ENCODE results near the gene CA5A.

The CA5A gene

DNA sequence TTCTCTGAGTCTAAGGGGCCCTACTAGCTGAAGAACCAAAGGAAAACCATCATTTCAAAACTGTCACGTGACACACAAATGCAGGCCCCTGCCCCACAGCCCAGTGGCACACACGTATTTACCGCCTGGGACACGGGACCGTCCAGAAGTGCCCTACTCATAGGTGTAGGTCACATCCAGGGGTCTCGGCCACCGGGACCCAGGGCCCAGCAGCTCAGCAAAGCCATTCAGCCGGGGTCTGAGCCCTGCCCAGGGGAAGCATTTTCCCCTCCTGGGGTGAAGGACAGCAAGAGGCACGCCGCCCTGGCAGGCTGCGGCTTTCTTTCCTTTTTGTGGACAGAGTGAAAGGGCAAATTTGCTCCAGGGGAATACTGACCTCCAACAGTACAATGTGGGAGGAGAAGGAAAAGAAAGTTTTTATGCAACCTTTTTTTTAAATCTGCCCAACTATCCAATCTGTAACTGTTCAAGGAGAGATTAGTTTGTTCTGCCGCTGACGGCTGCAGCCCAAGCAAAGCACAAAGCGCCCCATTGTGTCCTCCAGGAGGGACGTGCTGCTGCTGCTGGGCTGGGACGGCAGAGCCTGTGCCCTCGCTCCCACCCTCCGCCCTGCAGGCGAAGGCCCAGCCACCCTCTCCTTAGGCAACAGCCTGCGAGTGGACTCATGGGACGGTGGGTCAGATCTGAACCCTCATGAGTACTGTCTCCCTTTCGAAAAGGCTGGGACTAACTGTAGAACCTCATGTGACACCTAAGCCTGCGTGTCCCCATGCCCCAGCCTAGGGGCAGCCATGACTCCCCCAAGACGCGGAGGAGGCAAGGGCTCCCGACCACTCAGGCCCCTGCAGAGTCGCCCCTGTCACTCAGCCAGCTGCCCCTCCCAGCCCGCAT lies 88.3 kb downstream of the CA5A start:
- TF ChIP-seq, protein P1, sequence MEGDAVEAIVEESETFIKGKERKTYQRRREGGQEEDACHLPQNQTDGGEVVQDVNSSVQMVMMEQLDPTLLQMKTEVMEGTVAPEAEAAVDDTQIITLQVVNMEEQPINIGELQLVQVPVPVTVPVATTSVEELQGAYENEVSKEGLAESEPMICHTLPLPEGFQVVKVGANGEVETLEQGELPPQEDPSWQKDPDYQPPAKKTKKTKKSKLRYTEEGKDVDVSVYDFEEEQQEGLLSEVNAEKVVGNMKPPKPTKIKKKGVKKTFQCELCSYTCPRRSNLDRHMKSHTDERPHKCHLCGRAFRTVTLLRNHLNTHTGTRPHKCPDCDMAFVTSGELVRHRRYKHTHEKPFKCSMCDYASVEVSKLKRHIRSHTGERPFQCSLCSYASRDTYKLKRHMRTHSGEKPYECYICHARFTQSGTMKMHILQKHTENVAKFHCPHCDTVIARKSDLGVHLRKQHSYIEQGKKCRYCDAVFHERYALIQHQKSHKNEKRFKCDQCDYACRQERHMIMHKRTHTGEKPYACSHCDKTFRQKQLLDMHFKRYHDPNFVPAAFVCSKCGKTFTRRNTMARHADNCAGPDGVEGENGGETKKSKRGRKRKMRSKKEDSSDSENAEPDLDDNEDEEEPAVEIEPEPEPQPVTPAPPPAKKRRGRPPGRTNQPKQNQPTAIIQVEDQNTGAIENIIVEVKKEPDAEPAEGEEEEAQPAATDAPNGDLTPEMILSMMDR (IDR thresholded peaks at IDR 0.05; ENCODE audit: control insufficient read depth, insufficient read depth, low read depth, low read length, missing control alignments), result no peak
- no peak overlapping the region for H3K4me3 ChIP-seq (ENCODE audit: control insufficient read depth, low read depth, low read length)
- DNase-seq (ENCODE audit: low read depth), result no peak

DNA sequence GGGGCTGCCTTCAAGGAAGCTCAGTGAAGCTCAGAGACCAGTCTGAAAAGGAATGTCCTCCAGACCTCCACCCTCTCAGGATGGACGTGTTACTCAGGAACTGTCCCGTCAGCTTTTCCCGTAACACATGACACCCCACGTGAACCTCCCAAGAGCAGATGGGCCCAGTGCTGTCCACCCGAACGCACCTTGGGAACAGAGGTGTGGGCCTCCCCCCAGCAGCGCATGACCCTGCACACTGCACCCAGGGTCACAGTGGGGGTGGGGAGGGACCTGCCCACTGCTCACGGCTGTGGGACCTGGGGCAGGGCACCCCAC lies 88.9 kb downstream of the CA5A start:
- no peak overlapping the region for H3K4me3 ChIP-seq (ENCODE audit: control insufficient read depth, low read depth, low read length)
- DNase-seq (ENCODE audit: low read depth), result no peak
- TF ChIP-seq, protein P1 (IDR thresholded peaks at IDR 0.05; ENCODE audit: control insufficient read depth, insufficient read depth, low read depth, low read length, missing control alignments), result no peak

DNA sequence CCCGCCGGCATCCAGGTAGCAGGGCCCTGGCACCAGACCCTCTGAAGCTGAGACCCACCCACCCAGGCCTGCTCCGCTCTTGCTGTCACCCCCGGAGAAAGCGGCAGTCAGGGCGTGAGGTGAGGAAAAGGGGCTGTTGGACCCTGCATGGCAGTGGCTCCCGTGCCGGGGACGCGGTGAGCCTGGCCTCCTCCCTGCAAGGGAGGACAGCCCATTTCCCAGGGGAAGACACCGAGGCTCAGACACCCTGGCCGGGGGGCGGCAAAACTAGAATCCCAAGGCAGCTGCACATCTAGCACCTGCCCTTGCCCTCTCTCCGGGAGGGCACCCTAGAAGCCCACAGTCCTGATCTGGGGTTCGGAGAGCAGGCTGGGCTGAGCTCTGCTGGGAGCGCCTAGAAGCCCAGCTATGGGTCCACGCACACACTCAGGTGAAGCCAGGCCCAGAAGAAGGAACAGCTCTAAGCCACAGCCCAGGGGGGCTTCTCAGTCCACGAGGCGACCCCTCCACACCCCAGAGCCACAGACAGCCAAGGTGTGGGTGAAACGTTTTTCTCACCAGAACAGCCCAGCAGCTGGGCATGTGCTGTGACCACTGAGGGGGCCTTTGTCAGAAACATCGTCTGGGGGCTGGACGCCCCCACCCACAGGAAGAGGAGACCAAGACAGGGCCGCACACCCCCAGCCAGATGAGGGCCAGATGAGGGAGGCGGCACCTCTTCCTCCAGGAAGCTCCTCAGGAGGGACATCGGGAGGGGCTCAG lies 89.4 kb downstream of the CA5A start:
- DNase-seq (ENCODE audit: low read depth), result no peak
- TF ChIP-seq, protein P1 (IDR thresholded peaks at IDR 0.05; ENCODE audit: control insufficient read depth, insufficient read depth, low read depth, low read length, missing control alignments), result no peak
- no peak overlapping the region for H3K4me3 ChIP-seq (ENCODE audit: control insufficient read depth, low read depth, low read length)

DNA sequence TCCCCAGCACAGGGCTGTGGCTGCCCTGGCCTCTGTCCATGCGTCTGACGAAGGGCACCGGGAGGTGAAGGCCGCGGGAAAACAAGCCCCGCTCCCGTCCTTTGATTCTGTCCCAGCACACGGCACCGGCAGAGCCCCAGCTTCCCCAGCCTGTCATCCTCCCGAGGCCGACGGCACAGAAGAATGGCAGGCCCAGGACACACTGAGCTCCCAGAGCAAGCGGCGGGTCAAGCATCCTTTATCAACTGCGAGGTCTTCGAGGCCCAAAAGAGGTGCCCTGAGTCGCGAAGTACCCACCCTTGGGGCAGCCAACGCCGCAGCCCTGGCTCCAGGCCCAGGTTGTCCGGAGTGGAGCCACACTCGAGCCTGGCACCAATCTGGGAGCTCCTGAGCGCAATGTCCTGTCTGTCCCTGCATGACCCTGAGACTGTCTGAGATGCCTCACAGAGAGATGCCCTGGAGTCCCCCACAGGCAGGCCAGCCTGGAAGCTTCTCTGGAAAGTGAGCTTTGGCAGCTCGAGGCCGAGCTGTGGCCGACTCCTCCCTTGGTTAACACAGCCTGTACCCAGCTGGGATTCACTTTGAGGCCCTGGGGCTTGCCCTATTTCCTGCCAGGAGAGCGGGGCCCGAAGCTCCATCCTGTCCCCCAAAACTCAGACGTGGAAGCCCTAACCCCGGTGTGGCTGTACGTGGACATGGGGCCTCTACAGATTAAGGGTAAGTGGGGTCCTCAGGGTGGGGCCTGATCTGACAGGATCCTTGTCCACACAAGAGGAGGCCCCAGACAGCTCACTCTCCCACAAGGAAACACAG lies 90.3 kb downstream of the CA5A start:
- TF ChIP-seq, protein P1 (IDR thresholded peaks at IDR 0.05; ENCODE audit: control insufficient read depth, insufficient read depth, low read depth, low read length, missing control alignments), result no peak
- DNase-seq (ENCODE audit: low read depth), result no peak

DNA sequence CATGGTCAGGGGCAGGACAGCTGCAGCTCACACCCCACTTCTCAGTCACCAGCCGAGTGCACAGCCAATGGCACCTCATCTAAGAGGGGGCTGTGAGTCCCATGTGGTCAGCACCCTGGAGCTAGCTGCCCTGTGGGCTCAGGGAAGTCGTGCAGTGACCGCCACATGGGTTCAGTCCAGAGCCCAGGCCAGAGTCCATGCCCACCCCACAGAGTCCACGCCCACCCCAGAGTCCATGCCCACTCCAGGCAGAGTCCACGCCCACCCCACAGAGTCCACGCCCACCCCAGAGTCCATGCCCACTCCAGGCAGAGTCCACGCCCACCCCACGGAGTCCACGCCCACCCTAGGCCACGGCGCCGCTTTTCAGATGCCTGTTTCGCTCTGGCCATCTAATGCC lies 91.1 kb downstream of the CA5A start:
- no peak overlapping the region for H3K4me3 ChIP-seq (ENCODE audit: control insufficient read depth, low read depth, low read length)
- no peak for DNase-seq (ENCODE audit: low read depth)
- TF ChIP-seq, protein P1 (IDR thresholded peaks at IDR 0.05; ENCODE audit: control insufficient read depth, insufficient read depth, low read depth, low read length, missing control alignments), result no peak

More for the DNA sequence above, 90.3 kb downstream of the CA5A start:
- no peak overlapping the region for H3K4me3 ChIP-seq (ENCODE audit: control insufficient read depth, low read depth, low read length)

DNA sequence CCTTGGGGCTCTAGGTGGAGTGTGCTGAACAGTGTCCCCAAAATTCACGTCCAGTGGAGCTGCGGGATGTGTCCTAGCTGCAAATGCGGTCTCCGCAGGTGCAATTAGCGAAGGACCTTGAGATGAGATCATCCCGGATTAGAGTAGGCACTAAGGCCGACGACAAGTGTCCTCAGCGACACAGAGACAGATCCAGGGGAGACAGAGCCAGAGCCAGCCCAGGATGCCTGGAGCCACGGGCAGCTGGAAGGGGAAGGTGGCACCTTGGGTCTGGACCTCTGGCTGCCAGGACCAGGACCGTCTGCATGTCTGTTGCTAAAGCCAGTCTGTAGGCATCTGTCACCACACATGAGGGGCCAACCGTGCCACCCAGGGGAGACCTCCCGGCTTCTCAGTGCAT lies 91.5 kb downstream of the CA5A start:
- no peak for DNase-seq (ENCODE audit: low read depth)
- H3K4me3 ChIP-seq (ENCODE audit: control insufficient read depth, low read depth, low read length), result no peak overlapping the region
- TF ChIP-seq, protein P1 (IDR thresholded peaks at IDR 0.05; ENCODE audit: control insufficient read depth, insufficient read depth, low read depth, low read length, missing control alignments), result no peak

Measured in AG09309 (cell line).